ENCODE results near the gene VPS9D1.

VPS9D1 gene

GRCh38 chr16:89732142-89732917 is 11.6 kb upstream of the VPS9D1 start:
- DNase-seq = no peak

DNA sequence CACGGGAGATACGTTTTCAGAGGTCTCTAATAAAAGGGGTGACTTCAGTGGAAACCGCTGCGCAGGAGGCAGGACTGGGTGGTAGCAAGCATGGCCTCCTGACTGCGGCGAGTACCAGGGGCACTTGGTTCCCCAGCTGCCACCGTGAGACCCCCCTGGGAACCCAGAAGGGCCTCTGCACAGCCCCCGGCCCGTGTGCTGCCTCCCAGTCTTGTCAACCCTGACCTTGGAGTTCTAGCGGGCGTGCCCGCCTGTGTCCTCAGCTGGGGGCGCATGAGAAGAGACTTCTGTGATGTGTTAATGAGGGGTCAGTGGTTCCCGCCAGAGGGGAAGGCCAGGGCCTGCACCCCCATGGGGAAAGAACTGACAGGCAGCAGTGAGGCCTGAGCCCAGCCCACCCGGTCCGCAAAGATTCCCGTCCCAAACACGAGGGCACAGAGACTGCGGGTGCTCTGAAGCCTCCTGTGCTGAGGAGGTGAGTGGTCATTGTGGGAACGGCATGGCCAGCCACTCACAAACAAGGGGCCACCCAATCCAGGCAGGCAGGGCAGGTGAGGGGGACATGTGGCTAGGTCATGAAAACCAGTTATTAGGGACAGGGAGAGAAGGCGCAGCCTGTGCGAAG is 10.0 kb upstream of the VPS9D1 start:
- DNase-seq = no peak

GRCh38 chr16:89729863-89730593 is 9.3 kb upstream of the VPS9D1 start:
- no peak for DNase-seq

GRCh38 chr16:89729293-89729692 is 8.6 kb upstream of the VPS9D1 start:
- no peak for DNase-seq

DNA sequence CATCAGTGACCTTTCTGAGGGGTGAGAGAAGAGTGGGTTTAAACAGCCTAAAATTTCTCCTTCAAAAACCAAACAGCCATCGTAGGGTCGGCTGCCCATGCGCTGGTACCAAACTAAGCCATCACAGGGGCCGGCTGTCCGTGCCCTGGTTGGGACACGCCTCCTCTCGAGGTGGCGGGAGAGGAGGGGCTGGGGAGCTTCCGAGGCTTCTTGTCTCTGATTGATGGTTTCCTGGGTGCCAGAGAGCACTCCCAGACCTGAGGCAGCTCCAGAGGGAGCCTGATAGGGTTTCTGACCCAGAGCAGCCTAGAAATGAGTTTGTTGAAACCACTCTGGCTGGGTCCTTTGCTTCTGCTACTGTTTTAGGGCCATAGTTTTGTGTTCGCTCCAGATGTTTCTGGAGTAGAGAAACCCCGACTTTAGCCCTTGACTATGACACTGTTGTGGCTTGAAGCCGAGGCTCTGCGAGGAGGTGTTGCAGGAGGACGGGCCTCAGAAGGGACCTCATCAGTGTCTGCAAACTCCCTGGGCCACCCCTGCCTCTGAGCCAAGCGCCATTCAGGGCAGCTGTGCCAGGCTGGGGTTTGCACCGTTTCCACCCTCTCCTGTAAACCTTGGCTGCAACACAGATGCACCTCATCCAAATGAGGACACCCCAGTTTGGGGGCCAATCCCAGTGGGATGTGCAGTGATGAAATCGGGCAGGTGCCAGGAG is 6.9 kb upstream of the VPS9D1 start:
- no peak for DNase-seq

- peak; percentile 91 for DNase-seq
These were observed 2.9 kb upstream of the VPS9D1 start for GRCh38 chr16:89723279-89724250.

- peak; percentile 83 for DNase-seq
These were observed 1.9 kb upstream of the VPS9D1 start for GRCh38 chr16:89722392-89723278.

GRCh38 chr16:89721546-89722391 is 1.1 kb upstream of the VPS9D1 start:
- DNase-seq = peak; percentile 93

DNA sequence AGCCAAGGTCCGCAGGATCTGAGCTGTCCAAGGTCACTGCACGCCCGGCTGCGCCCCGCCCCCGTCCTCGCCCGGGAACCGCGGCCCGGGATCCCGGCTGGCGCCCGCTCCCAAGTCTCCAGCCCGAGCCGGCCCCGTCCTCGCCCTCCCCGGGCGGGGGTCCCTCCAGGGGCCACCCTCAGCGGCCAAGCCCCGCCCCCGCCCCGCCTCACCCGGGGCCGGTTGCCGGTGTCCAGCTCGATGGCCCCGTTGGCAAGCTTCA is 216 bp downstream of the VPS9D1 start:
- no peak for DNase-seq

- DNase-seq = no peak
These were observed 2.8 kb downstream of the VPS9D1 start for GRCh38 chr16:89717688-89718505.

DNA sequence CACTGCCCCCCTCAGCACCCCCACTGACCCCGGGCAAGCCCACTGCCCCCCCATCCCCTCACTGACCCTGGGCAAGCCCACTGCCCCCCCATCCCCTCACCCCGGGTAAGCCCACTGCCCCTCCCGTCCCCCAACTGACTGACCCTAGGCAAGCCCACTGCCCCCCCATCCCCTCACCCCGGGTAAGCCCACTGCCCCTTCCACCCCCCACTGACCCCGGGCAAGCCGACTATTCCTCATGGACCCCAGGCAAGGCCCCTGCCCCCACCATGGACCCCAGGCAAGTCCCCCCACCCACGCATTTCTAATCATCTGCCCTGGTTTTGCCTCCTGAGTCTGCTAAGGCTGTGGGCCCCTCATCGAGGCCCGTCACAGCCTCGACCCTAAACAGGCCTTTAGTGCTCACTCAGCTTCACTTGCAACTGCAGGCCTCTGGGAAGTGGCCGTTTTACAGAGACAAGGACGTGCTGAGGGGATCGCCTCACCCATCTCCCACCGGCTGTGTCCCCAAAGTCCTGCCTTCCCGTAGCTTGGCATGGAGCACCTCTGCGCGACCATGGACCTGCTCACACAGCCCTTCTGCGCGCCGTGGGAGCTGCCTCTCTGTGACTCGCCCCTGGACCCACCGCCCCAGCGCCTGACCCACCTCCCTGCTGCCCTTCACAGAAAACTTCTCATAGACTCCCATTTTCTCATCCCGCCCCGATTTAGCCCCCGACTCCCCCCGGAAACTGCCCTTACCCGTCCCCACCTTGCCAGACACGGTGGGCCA is 3.6 kb downstream of the VPS9D1 start:
- DNase-seq = no peak

- DNase-seq = no peak
These were observed 4.2 kb downstream of the VPS9D1 start for GRCh38 chr16:89716493-89716892.

- no peak for DNase-seq
These were observed 8.4 kb downstream of the VPS9D1 start for GRCh38 chr16:89712274-89712781.

GRCh38 chr16:89711601-89712273 is 9.0 kb downstream of the VPS9D1 start:
- DNase-seq = peak; percentile 65

- no peak for DNase-seq
These were observed 9.8 kb downstream of the VPS9D1 start for GRCh38 chr16:89710709-89711564.

- DNase-seq = no peak
These were observed 10.8 kb downstream of the VPS9D1 start for GRCh38 chr16:89709716-89710432.
